HG02970 (cell line): ENCODE results near the gene ANO4.
"Not testable (repeated sequence)": the region's sequence is repeated elsewhere in the genome, so short reads cannot be mapped to it uniquely, and the experiment has no call there.

ENCODE experiments used
- ATAC-seq: cut with Tn5 transposase; IDR thresholded peaks from one replicate; pipeline ENCODE4 v1.9.1; 2021; ENCODE audit warnings: mild to moderate bottlenecking, moderate library complexity, moderate number of reproducible peaks; ENCODE audit not compliant: unreplicated experiment, low FRiP score

ANO4 gene

GRCh38 chr12:100982511-100983183, 188.1 kb downstream of the ANO4 start:
- ATAC-seq: no peak

- no peak for ATAC-seq
These were observed 190.2 kb downstream of the ANO4 start for GRCh38 chr12:100984796-100985195.

- no peak for ATAC-seq
These were observed 192.3 kb downstream of the ANO4 start for GRCh38 chr12:100986595-100987547.

- ATAC-seq: peak; percentile 98
These were observed 193.3 kb downstream of the ANO4 start for GRCh38 chr12:100987552-100988521.

GRCh38 chr12:100989509-100989908, 194.9 kb downstream of the ANO4 start:
- ATAC-seq: not testable (repeated sequence)

GRCh38 chr12:100991102-100991501, 196.5 kb downstream of the ANO4 start:
- no peak for ATAC-seq

- ATAC-seq: no peak
These were observed 197.6 kb downstream of the ANO4 start for GRCh38 chr12:100992194-100992593.

- ATAC-seq: no peak
These were observed 199.4 kb downstream of the ANO4 start for GRCh38 chr12:100993916-100994450.

GRCh38 chr12:100995201-100995600, 200.6 kb downstream of the ANO4 start:
- no peak for ATAC-seq

GRCh38 chr12:100995771-100996170, 201.2 kb downstream of the ANO4 start:
- ATAC-seq: peak; percentile 72

- ATAC-seq: no peak
These were observed 207.1 kb downstream of the ANO4 start for GRCh38 chr12:101001669-101002068.

- no peak for ATAC-seq
These were observed 208.3 kb downstream of the ANO4 start for GRCh38 chr12:101002696-101003419.

- no peak for ATAC-seq
These were observed 210.3 kb downstream of the ANO4 start for GRCh38 chr12:101004898-101005297.

GRCh38 chr12:101009274-101009673, 214.7 kb downstream of the ANO4 start:
- no peak for ATAC-seq

- no peak for ATAC-seq
These were observed 216.3 kb downstream of the ANO4 start for GRCh38 chr12:101010896-101011295.

GRCh38 chr12:101013993-101014392, 219.4 kb downstream of the ANO4 start:
- ATAC-seq: no peak

- ATAC-seq: no peak
These were observed 220.5 kb downstream of the ANO4 start for GRCh38 chr12:101015044-101015443.

- ATAC-seq: no peak
These were observed 224.0 kb downstream of the ANO4 start for GRCh38 chr12:101018540-101018939.

- no peak for ATAC-seq
These were observed 224.6 kb downstream of the ANO4 start for GRCh38 chr12:101019201-101019600.

- ATAC-seq: no peak
These were observed 225.1 kb downstream of the ANO4 start for GRCh38 chr12:101019667-101020066.
